GM18870 (cell line): ENCODE measurements around the gene SOWAHC.
"Not testable (repeated sequence)": the region's sequence is repeated elsewhere in the genome, so short reads cannot be mapped to it uniquely, and the experiment has no call there.

ENCODE experiments used
- ATAC-seq: cut with Tn5 transposase; IDR thresholded peaks from one replicate; pipeline ENCODE4 v1.9.1; 2021; ENCODE audit warnings: moderate library complexity; ENCODE audit not compliant: unreplicated experiment

SOWAHC gene

GRCh38 chr2:109613922-109614714, at the start of gene SOWAHC, which contains the start of gene SEPTIN10:
SOWAHC (plus strand) TSS chr2:109614364; CDS start chr2:109614490, 126 bp downstream.
SEPTIN10 (minus strand) TSS chr2:109613966; CDS start chr2:109613827, 139 bp downstream.
- ATAC-seq = peak; percentile 64

- no peak for ATAC-seq
Measured at GRCh38 chr2:109575373-109575772, 38.8 kb upstream of the SOWAHC start.

GRCh38 chr2:109577630-109578029, 36.5 kb upstream of the SOWAHC start:
- ATAC-seq = not testable (repeated sequence)

- ATAC-seq = peak; percentile 68
Measured at GRCh38 chr2:109582928-109583895, 31.0 kb upstream of the SOWAHC start.

- ATAC-seq = no peak
Measured at GRCh38 chr2:109586687-109587086, 27.5 kb upstream of the SOWAHC start.

- ATAC-seq = no peak
Measured at GRCh38 chr2:109591206-109591605, 23.0 kb upstream of the SOWAHC start.

- ATAC-seq = no peak
Measured at GRCh38 chr2:109592905-109593304, 21.3 kb upstream of the SOWAHC start.

- no peak for ATAC-seq
Measured at GRCh38 chr2:109594246-109594885, 19.8 kb upstream of the SOWAHC start.

GRCh38 chr2:109595644-109596043, 18.5 kb upstream of the SOWAHC start:
- no peak for ATAC-seq

- no peak for ATAC-seq
Measured at GRCh38 chr2:109597283-109597682, 16.9 kb upstream of the SOWAHC start.

- no peak for ATAC-seq
Measured at GRCh38 chr2:109601783-109602182, 12.4 kb upstream of the SOWAHC start.

GRCh38 chr2:109602617-109603188, 11.5 kb upstream of the SOWAHC start:
- ATAC-seq = no peak

- no peak for ATAC-seq
Measured at GRCh38 chr2:109604597-109604996, 9.6 kb upstream of the SOWAHC start.

GRCh38 chr2:109607766-109608165, 6.4 kb upstream of the SOWAHC start:
- no peak for ATAC-seq

- ATAC-seq = no peak
Measured at GRCh38 chr2:109609352-109610024, 4.7 kb upstream of the SOWAHC start.

GRCh38 chr2:109611467-109612095, 2.6 kb upstream of the SOWAHC start:
- ATAC-seq = no peak

GRCh38 chr2:109613081-109613921, 863 bp upstream of the SOWAHC start:
- ATAC-seq = peak; percentile 18

GRCh38 chr2:109614715-109615636, 812 bp downstream of the SOWAHC start:
- ATAC-seq = no peak
